Epithelial cell of proximal tubule (primary cell): ENCODE results near the gene AKT3. TPM values are rescaled to one million over a fixed set of nuclear protein-coding genes. Genes with fewer than 3 reads are reported as not detected.

Experiments
- DNase-seq: peaks from one replicate; pipeline ENCODE4 v3.0.0-alpha.2; 2011; ENCODE audit warnings: low read depth
- H3K4me3 ChIP-seq: 2 replicates; pipeline ENCODE4 v1.5.1; 2011; ENCODE audit warnings: low read depth, mild to moderate bottlenecking, low read length
- CTCF ChIP-seq: conservative IDR thresholded peaks from 2 replicates; pipeline ENCODE4 v1.5.1; 2012; ENCODE audit warnings: low read depth, mild to moderate bottlenecking, low read length
- total RNA-seq: library from RNA; depleted of rRNA; stranded (reverse); fragments of >200 nt; gene quantifications from 2 replicates; pipeline ENCODE4 v1.2.3, GENCODE V29; 2015

The AKT3 gene
- total RNA-seq, 1 donor from 2014 or later, result 12.2 TPM

- DNase-seq, result no peak
- TF ChIP-seq CTCF, result no peak
- H3K4me3 ChIP-seq, result no peak overlapping the region
These were observed 103.3 kb downstream of the AKT3 start for GRCh38 chr1:243746751-243747150.

- no peak for TF ChIP-seq CTCF
- DNase-seq, result no peak
- no peak overlapping the region for H3K4me3 ChIP-seq
These were observed 104.7 kb downstream of the AKT3 start for GRCh38 chr1:243745356-243745755.

DNA sequence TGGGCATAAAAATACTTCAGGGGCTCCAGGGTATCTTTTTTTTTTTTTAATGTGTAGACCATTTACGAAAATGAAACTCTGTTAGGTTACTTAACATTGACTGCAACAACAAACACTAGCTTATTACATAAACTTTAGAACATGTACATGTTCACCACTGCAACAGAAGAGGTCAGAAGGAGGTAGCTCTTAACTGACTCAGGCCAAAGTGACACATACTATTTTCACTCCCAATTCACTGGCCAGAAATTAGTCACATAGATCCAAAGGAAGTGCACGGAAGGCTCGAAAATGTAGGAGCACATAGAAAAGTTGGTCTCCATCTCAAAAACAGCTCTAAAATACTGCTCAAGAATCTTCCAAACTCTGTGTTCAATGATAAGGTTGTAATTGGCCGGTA, 107.2 kb downstream of the AKT3 start:
- H3K4me3 ChIP-seq, result no peak overlapping the region
- DNase-seq, result peak; percentile 16
- no peak for TF ChIP-seq CTCF

- DNase-seq, result no peak
- no peak overlapping the region for H3K4me3 ChIP-seq
- no peak for TF ChIP-seq CTCF
These were observed 109.6 kb downstream of the AKT3 start for GRCh38 chr1:243740255-243740999.

DNA sequence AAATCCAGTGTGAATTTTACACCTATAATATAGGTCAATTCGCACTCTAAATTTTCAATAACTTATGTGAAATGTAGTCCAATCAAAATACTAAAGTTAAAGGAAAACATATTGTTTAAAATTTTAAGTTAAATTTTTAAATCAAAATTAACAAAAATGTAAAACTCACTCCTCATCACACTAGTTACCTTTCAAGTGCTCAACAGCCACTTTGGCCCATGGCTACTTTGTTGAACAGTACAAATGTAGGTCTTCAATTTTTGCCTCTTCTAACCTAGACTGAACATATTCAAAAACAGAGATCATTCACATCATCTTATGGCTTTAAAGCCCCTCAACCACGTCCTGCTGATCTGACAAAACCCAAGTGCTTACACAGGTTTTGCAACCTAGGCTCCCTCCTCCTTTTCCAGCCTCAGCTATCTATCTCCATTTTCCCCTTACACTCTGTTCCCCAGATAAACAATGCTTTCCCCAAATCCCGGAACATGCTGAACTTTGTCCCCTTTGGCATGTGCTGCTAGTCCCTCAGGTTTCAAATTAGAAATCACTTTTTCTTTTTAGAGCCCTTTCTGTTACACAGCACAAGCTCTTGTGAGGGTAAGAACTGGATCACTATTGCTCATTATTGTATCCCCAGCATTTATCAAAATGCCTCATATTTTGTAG, 110.6 kb downstream of the AKT3 start:
- TF ChIP-seq CTCF, result no peak
- no peak overlapping the region for H3K4me3 ChIP-seq
- no peak for DNase-seq

DNA sequence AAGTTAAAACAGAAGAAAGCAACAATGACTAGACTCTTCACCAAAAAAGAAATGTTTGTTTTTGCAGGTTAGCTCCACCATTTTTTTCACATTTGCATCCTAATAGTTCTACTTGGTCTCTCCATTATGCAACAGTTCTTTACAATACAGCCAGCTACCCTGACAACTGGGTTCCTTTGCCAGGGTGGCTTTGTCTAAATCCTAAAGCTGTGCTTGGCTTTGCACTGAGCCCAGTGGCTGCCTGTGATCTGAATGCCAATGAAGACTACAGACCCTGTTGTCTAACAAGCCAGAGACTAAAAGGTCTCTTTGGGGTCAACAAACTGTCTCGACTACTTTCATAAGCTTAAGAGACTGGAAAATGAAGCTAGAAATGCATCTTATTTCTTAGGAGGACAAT, 112.0 kb downstream of the AKT3 start:
- no peak overlapping the region for H3K4me3 ChIP-seq
- TF ChIP-seq CTCF, result no peak
- DNase-seq, result no peak

- DNase-seq, result no peak
- no peak overlapping the region for H3K4me3 ChIP-seq
- TF ChIP-seq CTCF, result no peak
These were observed 114.6 kb downstream of the AKT3 start for GRCh38 chr1:243735457-243735856.
